ENCODE measurements around the gene PRKCA.

PRKCA gene

DNA sequence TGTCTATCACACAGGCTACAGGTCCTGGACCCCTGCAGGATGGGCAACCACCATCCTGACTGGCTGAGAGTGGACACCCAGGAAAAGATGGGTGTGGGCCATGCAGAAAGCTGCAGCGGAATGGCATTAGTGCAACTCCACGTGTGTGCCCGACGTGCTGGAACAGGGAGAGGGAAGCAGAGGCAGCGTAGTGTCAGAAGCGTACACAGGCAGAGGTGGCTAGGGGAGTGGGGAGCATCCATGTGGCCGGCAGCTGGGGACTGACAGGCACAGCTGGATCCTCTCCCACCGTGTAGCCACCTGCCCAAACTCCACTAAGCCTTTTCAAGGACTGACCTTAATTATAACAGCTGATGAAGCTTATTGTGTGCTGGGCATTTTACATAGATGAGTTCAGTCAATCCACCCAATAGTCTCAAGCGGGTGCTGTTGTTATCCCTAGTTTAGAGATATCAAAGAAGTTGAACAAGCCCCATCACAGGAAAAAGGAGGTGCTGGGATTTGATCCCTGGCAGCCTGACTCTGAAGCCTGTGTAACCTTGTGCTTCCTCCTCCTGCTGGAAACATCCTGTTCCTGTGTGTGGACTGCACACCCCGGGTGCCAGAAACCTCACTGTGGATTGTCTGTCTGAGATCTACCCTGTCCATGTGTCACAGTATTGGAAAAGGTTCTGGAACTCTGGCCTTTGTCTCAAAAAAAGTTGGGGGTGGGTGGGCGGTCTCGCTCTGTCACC, 114.0 kb downstream of the PRKCA start:
- H3K27me3 ChIP-seq (ENCODE audit: insufficient read depth, low read length, poor library complexity, severe bottlenecking), result no peaks in the 10 kb centered on the region
- TF ChIP-seq CTCF (conservative IDR thresholded peaks at IDR 0.05; ENCODE audit: low read length), result no peak
- TF ChIP-seq EZH2phosphoT487 (IDR thresholded peaks at IDR 0.05; ENCODE audit: borderline replicate concordance), result no peak
- H2AFZ ChIP-seq (ENCODE audit: low read length), result no peak overlapping the region
- H3K4me1 ChIP-seq (ENCODE audit: insufficient read depth, low read length, poor library complexity, severe bottlenecking), result no peaks in the 10 kb centered on the region
- H3K9me3 ChIP-seq (ENCODE audit: insufficient read depth, low read depth, low read length), result no peaks in the 10 kb centered on the region
- H3F3A ChIP-seq (ENCODE audit: low read depth), result no peaks in the 10 kb centered on the region
- no peak overlapping the region for H3K9ac ChIP-seq (ENCODE audit: low read depth, low read length, poor library complexity, severe bottlenecking)
- H3K79me2 ChIP-seq (ENCODE audit: insufficient read depth, low read length), result no peaks in the 10 kb centered on the region
- H3K4me3 ChIP-seq (ENCODE audit: low read length, poor library complexity, severe bottlenecking), result no peak overlapping the region
- H3K4me2 ChIP-seq (ENCODE audit: low read depth, low read length, poor library complexity, severe bottlenecking), result no peak overlapping the region
- H4K20me1 ChIP-seq (ENCODE audit: insufficient read depth, low read length, poor library complexity, severe bottlenecking), result no peaks in the 10 kb centered on the region
- no peaks in the 10 kb centered on the region for H3K36me3 ChIP-seq (ENCODE audit: insufficient read depth, low read length)
- H3K9me2 ChIP-seq (replicated peaks; ENCODE audit: low read depth, low read length), result no peaks in the 10 kb centered on the region

GRCh38 chr17:66417300-66417719, 114.9 kb downstream of the PRKCA start:
- H3F3A ChIP-seq (ENCODE audit: low read depth), result no peaks in the 10 kb centered on the region
- H3K79me2 ChIP-seq (ENCODE audit: insufficient read depth, low read length), result no peaks in the 10 kb centered on the region
- no peaks in the 10 kb centered on the region for H3K9me3 ChIP-seq (ENCODE audit: insufficient read depth, low read depth, low read length)
- TF ChIP-seq CTCF (conservative IDR thresholded peaks at IDR 0.05; ENCODE audit: low read length) (no peak), EZH2phosphoT487 (IDR thresholded peaks at IDR 0.05; ENCODE audit: borderline replicate concordance) (no peak)
- H2AFZ ChIP-seq (ENCODE audit: low read length), result no peak overlapping the region
- H3K4me1 ChIP-seq (ENCODE audit: insufficient read depth, low read length, poor library complexity, severe bottlenecking), result no peaks in the 10 kb centered on the region
- H3K4me3 ChIP-seq (ENCODE audit: low read length, poor library complexity, severe bottlenecking), result no peak overlapping the region
- no peaks in the 10 kb centered on the region for H4K20me1 ChIP-seq (ENCODE audit: insufficient read depth, low read length, poor library complexity, severe bottlenecking)
- no peaks in the 10 kb centered on the region for H3K27me3 ChIP-seq (ENCODE audit: insufficient read depth, low read length, poor library complexity, severe bottlenecking)
- no peak overlapping the region for H3K9ac ChIP-seq (ENCODE audit: low read depth, low read length, poor library complexity, severe bottlenecking)
- H3K4me2 ChIP-seq (ENCODE audit: low read depth, low read length, poor library complexity, severe bottlenecking), result no peak overlapping the region
- H3K36me3 ChIP-seq (ENCODE audit: insufficient read depth, low read length), result no peaks in the 10 kb centered on the region
- H3K9me2 ChIP-seq (replicated peaks; ENCODE audit: low read depth, low read length), result no peaks in the 10 kb centered on the region

DNA sequence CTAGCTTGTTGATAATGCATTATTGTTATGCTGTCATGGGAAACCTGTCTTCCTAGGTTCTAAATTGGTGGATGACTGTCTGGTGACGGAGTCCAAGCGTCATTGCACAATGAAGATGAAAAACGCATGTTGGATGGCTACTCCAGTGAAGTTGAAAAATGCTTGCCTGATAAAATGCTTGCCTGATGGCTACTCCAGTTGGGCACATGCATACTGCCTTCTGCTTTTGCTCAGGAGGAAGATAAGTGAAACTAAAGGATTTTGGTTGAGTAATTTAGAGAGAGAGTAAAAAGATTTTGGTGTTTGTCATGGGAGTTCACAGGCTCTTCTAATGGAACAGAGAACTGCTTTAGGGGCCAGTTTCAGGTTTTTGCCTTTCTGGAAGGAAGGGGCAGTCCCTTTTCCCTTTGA, 118.6 kb downstream of the PRKCA start:
- Histone ChIP-seq H2AFZ (ENCODE audit: low read length) (no peak overlapping the region), H3K4me3 (ENCODE audit: low read length, poor library complexity, severe bottlenecking) (no peak overlapping the region), H3K36me3 (ENCODE audit: insufficient read depth, low read length) (no peaks in the 10 kb centered on the region), H4K20me1 (ENCODE audit: insufficient read depth, low read length, poor library complexity, severe bottlenecking) (no peaks in the 10 kb centered on the region), H3F3A (ENCODE audit: low read depth) (no peaks in the 10 kb centered on the region), H3K4me2 (ENCODE audit: low read depth, low read length, poor library complexity, severe bottlenecking) (no peak overlapping the region), H3K9ac (ENCODE audit: low read depth, low read length, poor library complexity, severe bottlenecking) (no peak overlapping the region), H3K9me2 (replicated peaks; ENCODE audit: low read depth, low read length) (no peaks in the 10 kb centered on the region), H3K79me2 (ENCODE audit: insufficient read depth, low read length) (no peaks in the 10 kb centered on the region), H3K27me3 (ENCODE audit: insufficient read depth, low read length, poor library complexity, severe bottlenecking) (no peaks in the 10 kb centered on the region), H3K4me1 (ENCODE audit: insufficient read depth, low read length, poor library complexity, severe bottlenecking) (no peaks in the 10 kb centered on the region), H3K9me3 (ENCODE audit: insufficient read depth, low read depth, low read length) (no peaks in the 10 kb centered on the region)
- TF ChIP-seq CTCF (conservative IDR thresholded peaks at IDR 0.05; ENCODE audit: low read length), result no peak
